ENCODE results near the gene COL19A1. TPM values are rescaled to one million over a fixed set of nuclear protein-coding genes. Genes with fewer than 3 reads are reported as not detected.

The COL19A1 gene
- total and polyA plus RNA-seq, 2 experiments from 2014 or later = not detected

GRCh38 chr6:70231311-70231710 lies 365.0 kb downstream of the COL19A1 start (continued):
- TF ChIP-seq REST (IDR thresholded peaks at IDR 0.05; ENCODE audit: unreplicated experiment) (no peak), STAT1 (IDR thresholded peaks at IDR 0.05; ENCODE audit: unreplicated experiment) (no peak), NANOG (IDR thresholded peaks at IDR 0.05; ENCODE audit: borderline replicate concordance) (no peak)

GRCh38 chr6:70234561-70235236 lies 368.3 kb downstream of the COL19A1 start:
- Histone ChIP-seq H3K9me2 (ENCODE audit: insufficient read depth) (no peaks in the 10 kb centered on the region), H3K36me3 (ENCODE audit: insufficient read depth) (no peaks in the 10 kb centered on the region), H4K20me1 (replicated peaks; ENCODE audit: insufficient read depth) (no peaks in the 10 kb centered on the region), H3K79me2 (replicated peaks; ENCODE audit: insufficient read depth) (no peaks in the 10 kb centered on the region), H3K27me3 (ENCODE audit: insufficient read depth) (no peaks in the 10 kb centered on the region), H3F3A (replicated peaks; ENCODE audit: low read depth) (no peaks in the 10 kb centered on the region), H3K27ac (ENCODE audit: low read depth) (no peak overlapping the region), H3K4me1 (ENCODE audit: insufficient read depth) (no peaks in the 10 kb centered on the region), H3K4me3 (no peak overlapping the region), H2AFZ (no peak overlapping the region), H3K4me2 (no peak overlapping the region)
- Mint-ChIP-seq H3K36me3 (ENCODE audit: low read depth) (peaks cover 3% of the 10 kb centered on the region; the same call in 1 of the 3 replicates), H3K9me3 (no peaks in the 10 kb centered on the region), H3K27ac (no peak overlapping the region), H3K27me3 (ENCODE audit: insufficient read depth, low read depth, poor library complexity) (no peaks in the 10 kb centered on the region), H3K4me3 (no peak overlapping the region), H3K4me1 (peaks cover 2% of the 10 kb centered on the region; the same call in 2 of the 3 replicates)
- no peak for DNase-seq (ENCODE audit: low spot score)
- ATAC-seq = no peak
- TF ChIP-seq EZH2phosphoT487 (IDR thresholded peaks at IDR 0.05; ENCODE audit: unreplicated experiment) (no peak), ZNF331 (CRISPR knock-in tag; IDR thresholded peaks at IDR 0.05; ENCODE audit: low read depth) (no peak), STAT1 (IDR thresholded peaks at IDR 0.05; ENCODE audit: unreplicated experiment) (no peak), JUNB (IDR thresholded peaks at IDR 0.05; ENCODE audit: unreplicated experiment) (no peak), REST (IDR thresholded peaks at IDR 0.05; ENCODE audit: unreplicated experiment) (no peak), CTCF (conservative IDR thresholded peaks at IDR 0.05; ENCODE audit: low read depth in 2 of 2) (no peak), EZH2 (IDR thresholded peaks at IDR 0.05; ENCODE audit: low read depth, unreplicated experiment) (no peak), CREB1 (CRISPR knock-in tag; IDR thresholded peaks at IDR 0.05; ENCODE audit: low read depth) (no peak), POLR2AphosphoS5 (IDR thresholded peaks at IDR 0.05; ENCODE audit: low read depth) (no peak), NANOG (IDR thresholded peaks at IDR 0.05; ENCODE audit: borderline replicate concordance) (no peak), ZNF114 (CRISPR knock-in tag; IDR thresholded peaks at IDR 0.05) (no peak)

Data from GM23338 (cell line).